Activated CD8-positive, alpha-beta T cell treated with anti-CD3 and anti-CD28 coated beads for 36 hours (primary cell): Measurements from ENCODE around the gene TMEM179. TPM values are rescaled to one million over a fixed set of nuclear protein-coding genes. Genes with fewer than 3 reads are reported as not detected.

Source experiments
- ATAC-seq: fragments of 200-7000 bp; cut with Tn5 transposase; one replicate; pipeline ENCODE4 v1.10.0; 2021; ENCODE audit warnings: mild to moderate bottlenecking, moderate library complexity
- CTCF ChIA-PET: fragments of 350-600 bp; sonication (Branson Sonifier 250); formaldehyde crosslinking; loops from one replicate; lab custom pipeline; 2021; ENCODE audit warnings: antibody characterized with exemption; lab: Charles Lee
- POLR2A ChIA-PET: fragments of 350-600 bp; sonication (Branson Sonifier 250); formaldehyde crosslinking; loops from one replicate; lab custom pipeline; 2021; ENCODE audit warnings: antibody characterized with exemption; lab: Charles Lee
- DNase-seq: peaks from one replicate; pipeline ENCODE4 v3.0.0-alpha.2; 2020
- H3K27ac Mint-ChIP-seq: one replicate; pipeline ENCODE4 v1.8.0; 2021; ENCODE audit warnings: mild to moderate bottlenecking, mixed read lengths
- H3K27me3 Mint-ChIP-seq: one replicate; pipeline ENCODE4 v1.8.0; 2021; ENCODE audit warnings: mixed read lengths
- H3K36me3 Mint-ChIP-seq: one replicate; pipeline ENCODE4 v1.8.0; 2021; ENCODE audit warnings: low read depth, mixed read lengths
- H3K4me1 Mint-ChIP-seq: one replicate; pipeline ENCODE4 v1.8.0; 2021; ENCODE audit warnings: low read depth, mixed read lengths
- H3K4me3 Mint-ChIP-seq: one replicate; pipeline ENCODE4 v1.8.0; 2021; ENCODE audit warnings: mild to moderate bottlenecking, moderate library complexity, mixed read lengths
- H3K9me3 Mint-ChIP-seq: one replicate; pipeline ENCODE4 v1.8.0; 2021; ENCODE audit warnings: mixed read lengths
- CTCF ChIP-seq: fragments of 200-600 bp; IDR thresholded peaks from one replicate; pipeline ENCODE4 v1.8.0; 2022; ENCODE audit warnings: antibody characterized with exemption, mild to moderate bottlenecking
- intact Hi-C: fragments of 100-400 bp; cut with micrococcal nuclease; formaldehyde crosslinking; loops from one replicate; pipeline ENCODE4 v1.10.0; 2022
- total RNA-seq, 2 experiments: library from RNA; stranded (reverse); gene quantifications; one replicate each; pipeline ENCODE4 v1.2.3, GENCODE V29; 2021

TMEM179 gene
- total RNA-seq, 2 experiments from 2014 or later: not detected

GRCh38 chr14:104590240-104590965 is 14.2 kb downstream of the TMEM179 start:
- Mint-ChIP-seq H3K4me1 (no peaks in the 10 kb centered on the region), H3K27me3 (peaks cover 3% of the 10 kb centered on the region), H3K9me3 (no peaks in the 10 kb centered on the region), H3K4me3 (no peak overlapping the region), H3K27ac (no peak overlapping the region), H3K36me3 (no peaks in the 10 kb centered on the region)
- no peak for ATAC-seq
- TF ChIP-seq CTCF: no peak
- CTCF ChIA-PET: no interaction called here
- POLR2A ChIA-PET: no interaction called here
- no peak for DNase-seq
- intact Hi-C loops: no loop called here

- POLR2A ChIA-PET: no interaction called here
- DNase-seq: no peak
- Mint-ChIP-seq H3K27me3 (peaks cover 3% of the 10 kb centered on the region), H3K4me3 (no peak overlapping the region), H3K27ac (no peak overlapping the region), H3K9me3 (no peaks in the 10 kb centered on the region), H3K4me1 (no peaks in the 10 kb centered on the region), H3K36me3 (no peaks in the 10 kb centered on the region)
- intact Hi-C loops: no loop called here
- TF ChIP-seq CTCF: no peak
- no peak for ATAC-seq
- CTCF ChIA-PET: no interaction called here
Measured at GRCh38 chr14:104589338-104590195, 15.0 kb downstream of the TMEM179 start.

GRCh38 chr14:104588066-104588857 is 16.3 kb downstream of the TMEM179 start:
- no peak for TF ChIP-seq CTCF
- H3K27me3 Mint-ChIP-seq: peaks cover 5% of the 10 kb centered on the region
- no peaks in the 10 kb centered on the region for H3K9me3 Mint-ChIP-seq
- intact Hi-C loops: no loop called here
- H3K4me3 Mint-ChIP-seq: no peak overlapping the region
- ChIA-PET POLR2A (no interaction called here), CTCF (no interaction called here)
- H3K4me1 Mint-ChIP-seq: no peaks in the 10 kb centered on the region
- no peak overlapping the region for H3K27ac Mint-ChIP-seq
- no peak for DNase-seq
- no peak for ATAC-seq
- H3K36me3 Mint-ChIP-seq: no peaks in the 10 kb centered on the region

GRCh38 chr14:104587641-104588040 is 16.9 kb downstream of the TMEM179 start:
- peaks cover 5% of the 10 kb centered on the region for H3K27me3 Mint-ChIP-seq
- intact Hi-C loops: no loop called here
- H3K27ac Mint-ChIP-seq: no peak overlapping the region
- DNase-seq (no peak), ATAC-seq (no peak)
- no peaks in the 10 kb centered on the region for H3K36me3 Mint-ChIP-seq
- no peak for TF ChIP-seq CTCF
- H3K9me3 Mint-ChIP-seq: no peaks in the 10 kb centered on the region
- ChIA-PET POLR2A (no interaction called here), CTCF (no interaction called here)
- no peak overlapping the region for H3K4me3 Mint-ChIP-seq
- no peaks in the 10 kb centered on the region for H3K4me1 Mint-ChIP-seq
